HG03565 (cell line): ENCODE measurements around the gene REPIN1.

Experiments used
- ATAC-seq: cut with Tn5 transposase; IDR thresholded peaks from one replicate; pipeline ENCODE4 v1.9.1; 2021; ENCODE audit warnings: mild to moderate bottlenecking, moderate library complexity; ENCODE audit not compliant: unreplicated experiment

Gene REPIN1

DNA sequence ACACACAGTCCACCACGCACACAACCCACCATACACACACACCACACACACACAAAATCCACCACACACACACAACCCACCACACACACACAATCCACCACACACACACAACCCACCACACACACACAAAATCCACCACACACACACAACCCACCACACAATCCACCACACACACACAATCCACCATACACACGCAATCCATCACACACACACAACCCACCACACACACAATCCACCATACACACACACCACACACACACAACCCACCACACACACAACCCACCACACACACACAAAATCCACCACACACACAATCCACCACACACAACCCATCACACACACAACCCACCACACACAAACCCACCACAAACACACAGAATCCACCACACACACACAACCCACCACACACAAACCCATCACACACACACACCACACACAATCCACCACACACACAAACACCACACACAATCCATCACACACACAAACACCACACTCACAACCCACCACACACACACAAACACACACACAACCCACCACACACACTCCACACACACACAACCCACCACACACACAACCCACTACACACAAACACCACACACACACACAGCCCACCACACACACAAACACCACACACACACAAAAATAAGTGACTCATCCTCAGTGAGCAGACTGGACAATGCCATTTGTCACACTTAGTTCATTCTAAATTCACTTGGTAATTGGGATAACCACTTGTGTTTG is 8.8 kb upstream of the REPIN1 start:
- ATAC-seq: no peak

DNA sequence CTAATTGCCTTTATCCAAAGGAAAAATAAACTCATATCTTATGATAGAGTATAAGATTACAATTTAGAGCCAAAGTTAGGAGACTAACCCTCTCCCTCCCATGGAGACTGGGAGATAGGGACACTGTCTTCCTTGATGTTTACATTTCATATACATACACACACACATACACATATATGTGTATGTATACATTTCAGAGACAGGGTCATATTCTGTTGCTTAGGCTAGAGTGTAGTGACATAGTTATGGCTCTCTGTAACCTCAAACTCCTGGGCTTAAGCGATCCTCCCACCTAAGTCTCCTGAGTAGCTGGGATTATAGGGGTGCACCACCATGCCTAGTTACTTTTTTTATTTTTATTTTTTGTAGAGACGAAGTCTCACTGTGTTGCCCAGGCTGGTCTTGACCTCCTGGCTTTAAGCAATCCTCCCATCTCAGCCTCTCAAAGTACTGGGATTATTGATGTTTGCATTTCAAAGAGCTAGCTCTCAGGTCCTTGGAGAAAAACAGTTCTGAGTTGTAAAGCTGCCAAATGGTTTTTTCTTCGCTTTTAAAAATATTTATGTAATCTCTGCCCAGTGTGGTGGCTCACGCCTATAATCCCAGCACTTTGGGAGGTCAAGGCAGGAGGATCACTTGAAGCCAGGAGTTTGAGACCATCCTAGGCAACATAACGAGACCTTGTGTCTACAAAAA is 8.1 kb upstream of the REPIN1 start:
- ATAC-seq: no peak

DNA sequence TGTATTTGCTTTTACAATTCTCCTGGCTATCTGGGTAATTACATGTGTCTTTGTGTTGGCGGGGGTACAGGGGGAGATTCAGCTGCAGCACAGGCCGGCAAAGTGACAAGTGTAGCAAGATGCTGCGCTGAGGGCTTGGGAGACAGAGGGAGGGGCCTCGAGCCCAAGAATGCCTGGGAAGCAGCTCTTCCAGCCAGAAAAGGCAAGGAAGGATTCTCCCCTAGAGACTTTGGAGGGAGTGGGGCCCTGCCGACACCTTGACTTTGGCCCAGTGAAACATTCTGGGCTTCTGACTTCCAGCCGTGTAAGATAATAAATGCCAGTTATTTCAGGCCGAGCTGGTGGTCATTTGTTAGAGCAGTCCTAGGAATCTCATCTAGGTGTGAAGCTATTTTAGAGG is 7.2 kb upstream of the REPIN1 start:
- ATAC-seq: no peak

DNA sequence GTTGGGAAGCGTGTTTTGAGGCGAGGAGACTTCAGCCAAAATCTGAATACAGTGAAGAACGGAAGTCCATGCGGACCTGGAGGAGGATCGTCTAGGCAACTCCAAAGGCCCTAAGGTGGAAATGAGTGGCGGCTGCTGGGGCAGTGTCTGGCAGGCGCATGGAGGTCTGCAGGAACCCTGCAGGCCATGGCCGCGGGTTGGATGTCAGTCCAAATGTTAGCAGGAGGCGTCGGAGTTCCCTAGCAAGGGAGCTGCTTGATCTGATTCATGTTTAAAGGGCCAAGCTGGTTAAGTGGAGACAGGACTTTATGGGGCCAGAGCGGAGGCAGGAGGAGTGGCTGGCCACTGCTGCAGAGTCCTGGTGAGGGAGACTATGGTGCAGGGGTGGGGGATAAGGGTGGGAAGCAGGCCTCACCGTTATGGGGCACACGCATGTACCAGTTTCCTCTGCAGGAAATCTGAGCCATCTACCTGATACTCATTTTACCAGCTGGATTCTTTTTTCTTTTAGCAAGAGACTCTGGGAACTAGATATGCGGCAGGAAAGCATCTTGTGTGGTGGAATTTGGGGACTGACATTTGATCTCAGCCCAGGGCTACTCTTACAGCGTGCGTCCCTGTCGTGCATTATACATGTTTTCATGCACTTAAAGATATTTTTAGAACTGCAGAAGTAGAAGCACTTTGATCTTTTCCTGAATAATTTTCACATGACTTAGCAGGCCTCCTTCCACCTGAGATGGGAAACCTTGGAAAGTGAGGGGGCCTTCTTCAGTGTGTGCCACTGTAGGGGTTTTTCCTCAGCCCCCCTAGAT is 6.6 kb upstream of the REPIN1 start:
- ATAC-seq: no peak

DNA sequence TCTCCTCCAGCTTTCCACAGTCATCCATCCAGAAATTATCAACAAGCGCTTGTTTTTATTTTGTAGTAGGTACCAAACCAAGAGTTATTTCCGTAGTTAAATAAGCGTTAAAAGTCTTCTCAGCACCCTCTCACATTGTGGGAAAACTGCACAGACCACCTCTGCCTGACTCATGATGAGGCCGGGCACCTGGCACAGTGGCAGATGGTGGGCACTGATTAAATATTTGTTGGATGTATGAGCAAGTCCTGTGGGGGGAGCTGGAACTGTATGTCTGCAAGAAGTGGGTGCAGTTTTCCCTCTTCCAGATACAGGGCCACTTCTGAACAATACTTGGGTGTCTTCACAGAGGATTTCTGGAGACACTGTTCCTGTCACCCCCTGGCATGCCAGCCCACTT is 5.3 kb upstream of the REPIN1 start:
- ATAC-seq: no peak

DNA sequence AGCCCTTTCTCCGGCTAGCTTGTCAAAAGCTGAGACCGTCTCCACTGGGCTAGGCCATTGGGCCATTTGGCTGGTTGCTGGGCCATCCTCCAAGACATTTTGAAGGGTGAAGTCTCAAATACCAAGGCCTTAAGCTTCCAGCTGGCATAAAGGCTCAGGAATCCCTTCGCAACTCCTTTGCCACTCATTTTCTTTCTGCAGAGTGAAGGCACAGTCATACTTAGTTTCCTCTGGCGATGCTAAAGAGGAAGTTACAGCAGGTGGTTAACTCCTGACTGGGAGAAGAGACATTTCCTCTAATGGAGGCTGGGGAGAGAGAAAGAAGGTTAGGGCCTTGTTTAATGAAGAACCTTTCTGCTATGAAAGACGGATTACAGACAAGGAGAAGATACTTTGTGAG is 4.8 kb upstream of the REPIN1 start:
- no peak for ATAC-seq

DNA sequence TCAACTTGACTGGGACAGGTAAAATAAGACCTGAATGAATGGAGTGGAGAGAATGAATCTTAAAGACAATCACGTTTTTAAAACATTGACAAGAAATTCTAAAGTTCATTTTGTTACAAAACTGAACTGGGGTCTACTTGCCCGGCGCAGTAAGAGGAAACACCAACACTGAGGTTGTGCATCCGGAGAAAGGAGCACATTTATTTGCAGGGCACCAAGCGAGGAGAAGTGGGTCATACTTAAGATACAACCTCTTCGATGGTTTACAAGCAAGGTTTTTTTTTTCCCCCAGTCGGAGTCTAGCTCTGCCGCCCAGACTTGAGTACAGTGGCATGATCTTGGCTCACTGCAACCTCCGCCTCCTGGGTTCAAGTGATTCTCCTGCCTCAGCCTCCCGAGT is 3.4 kb upstream of the REPIN1 start:
- ATAC-seq: no peak

DNA sequence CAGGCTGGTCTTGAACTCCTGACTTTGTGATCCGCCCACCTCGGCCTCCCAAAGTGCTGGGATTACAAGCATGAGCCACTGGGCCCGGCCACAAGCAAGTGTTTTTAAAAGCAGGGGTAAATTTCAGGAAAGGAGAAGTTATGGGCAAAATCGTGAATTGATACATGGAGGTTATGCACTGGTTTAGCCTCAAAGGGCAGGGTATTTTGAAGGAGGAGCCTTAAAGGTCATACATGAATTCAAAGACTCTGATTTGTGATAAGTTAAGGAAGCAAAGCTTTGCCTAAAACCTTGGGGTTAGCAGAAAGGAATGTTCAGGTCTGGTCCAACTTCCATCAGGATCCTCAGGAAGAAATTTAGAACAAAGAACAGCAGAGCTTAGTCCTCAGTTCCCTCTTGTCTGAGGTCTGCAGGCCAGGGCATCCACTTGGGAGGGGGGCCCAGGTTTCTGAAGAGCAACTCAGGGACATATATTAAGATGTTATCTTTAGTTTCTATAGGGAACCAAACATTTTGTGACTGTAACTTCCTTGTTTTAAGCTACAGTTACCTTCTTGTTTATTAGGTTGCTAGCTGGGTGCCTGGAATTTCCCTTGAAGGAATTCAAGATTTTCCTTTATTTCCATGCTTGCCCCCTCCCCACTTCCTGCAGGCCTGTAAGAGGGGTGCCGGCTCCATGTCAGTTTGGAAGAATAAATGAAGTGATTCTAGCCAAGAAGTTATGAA is 2.8 kb upstream of the REPIN1 start:
- no peak for ATAC-seq

DNA sequence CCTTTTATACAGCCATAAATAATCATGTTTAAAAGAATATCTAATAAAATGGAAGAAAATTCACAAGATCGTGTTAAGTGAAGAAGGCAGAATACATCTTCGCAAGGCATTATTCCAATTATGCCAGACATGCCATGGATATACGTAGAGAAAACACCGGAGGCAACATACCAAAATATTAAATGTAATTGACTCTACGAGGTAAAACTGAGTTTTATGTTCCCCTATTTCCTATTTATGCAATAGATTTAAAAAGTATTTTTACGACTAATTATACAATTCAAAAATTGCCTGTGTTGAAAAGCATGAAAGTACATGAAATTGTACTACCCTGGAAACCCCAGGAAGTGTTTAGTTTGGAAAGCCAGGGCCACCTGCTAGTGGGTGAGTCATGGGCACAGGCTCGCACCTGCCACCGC is 936 bp upstream of the REPIN1 start:
- no peak for ATAC-seq

DNA sequence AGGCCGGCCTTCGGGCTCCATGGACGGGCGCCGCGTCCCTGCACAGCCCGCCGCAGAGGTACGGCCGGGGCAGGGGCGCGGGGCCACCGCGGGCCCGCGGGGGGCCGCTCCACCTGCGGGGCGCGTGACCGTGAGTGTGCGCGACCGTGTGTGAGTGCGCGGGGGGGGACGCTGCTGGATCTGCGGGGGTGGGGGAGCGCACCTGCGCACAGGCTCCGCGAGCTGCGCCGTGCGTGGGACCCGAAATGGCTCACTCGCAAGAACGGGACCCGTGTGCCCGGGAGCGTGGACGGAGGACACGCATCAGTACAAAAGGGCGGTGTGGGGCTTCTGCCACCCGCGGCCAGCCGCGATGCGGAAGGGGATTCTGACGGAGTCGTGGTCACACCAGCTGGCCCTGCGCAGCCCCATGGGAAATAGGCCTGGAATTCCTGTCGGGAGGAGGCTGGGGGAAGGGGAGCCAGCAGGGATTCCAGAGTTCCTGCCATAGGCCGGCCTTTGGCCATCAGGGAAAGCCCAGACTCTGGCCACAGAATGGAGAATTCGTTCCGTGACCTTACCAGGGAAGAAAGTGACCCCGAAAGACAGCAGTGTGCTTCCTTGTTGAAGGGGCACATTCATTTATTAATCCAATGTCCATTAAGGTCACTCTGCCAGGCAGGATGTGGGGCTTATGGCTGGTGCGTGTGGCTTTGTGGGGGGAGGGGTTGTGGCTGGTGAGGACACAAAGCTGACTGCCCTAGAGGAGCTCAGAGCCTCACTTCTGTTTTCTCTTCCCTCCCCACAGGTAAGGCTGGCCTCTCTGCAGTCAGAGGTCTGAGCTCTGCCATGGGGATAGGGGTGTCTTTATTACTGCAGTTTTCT is 494 bp downstream of the REPIN1 start:
- peak; percentile 20 for ATAC-seq

DNA sequence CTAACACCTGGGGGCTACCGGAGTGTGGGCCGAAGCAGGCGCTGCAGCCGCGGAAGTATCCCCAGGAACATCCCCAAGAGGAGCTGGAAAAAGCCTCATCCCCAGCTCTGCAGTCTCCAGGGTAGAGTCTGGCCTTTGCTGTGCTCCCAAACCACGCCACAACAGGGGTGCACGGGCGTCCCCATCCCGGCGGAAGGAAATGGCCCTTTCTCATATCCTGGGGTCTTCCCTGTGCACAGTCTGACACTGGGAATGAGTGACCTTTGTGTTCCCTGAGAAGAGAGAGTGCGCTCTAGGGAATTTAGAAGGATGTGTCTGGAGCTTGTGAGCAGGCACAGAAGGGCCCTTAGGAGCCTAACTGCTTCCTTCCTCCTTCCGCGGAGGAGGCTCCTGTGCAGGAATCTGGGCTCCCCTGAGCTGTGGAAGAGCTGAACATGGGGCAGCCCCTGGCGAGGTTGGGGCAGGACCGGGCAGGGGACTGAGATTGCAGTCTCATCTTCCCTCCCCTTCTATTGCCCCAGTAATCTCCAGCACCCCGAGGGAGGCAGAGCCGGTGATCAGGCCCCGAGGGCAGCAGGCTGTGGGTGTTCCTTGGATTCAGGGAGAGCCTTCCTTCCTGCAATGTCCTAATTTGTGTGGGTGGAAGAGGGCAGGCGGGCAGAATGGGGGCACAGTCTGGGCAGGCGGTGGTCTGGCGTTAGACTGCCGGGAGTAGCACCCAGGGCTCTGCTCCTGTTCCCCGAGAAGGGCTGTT is 1.3 kb downstream of the REPIN1 start:
- ATAC-seq: no peak

DNA sequence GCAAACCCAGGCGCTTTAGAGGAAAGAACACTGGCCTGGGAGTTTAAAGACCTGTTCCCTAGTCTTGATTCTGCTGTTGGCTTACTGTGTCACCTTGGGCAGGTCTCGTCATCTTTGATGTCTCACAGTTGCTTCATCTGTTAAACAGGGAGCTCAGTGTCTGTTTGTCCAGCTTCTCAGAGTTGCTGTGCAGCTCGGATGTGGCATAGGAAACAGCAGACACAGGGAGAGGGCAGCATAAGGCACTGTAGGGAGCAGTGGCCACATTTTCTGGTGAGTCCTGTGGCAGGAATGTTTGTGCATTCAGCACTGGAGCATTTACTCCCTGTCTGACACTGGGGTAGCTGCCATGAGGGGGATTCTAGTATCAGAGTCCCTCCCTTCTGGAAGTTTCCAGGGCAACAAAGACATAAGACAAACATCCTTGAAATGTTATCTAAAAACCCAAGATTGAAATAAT is 2.0 kb downstream of the REPIN1 start:
- no peak for ATAC-seq

DNA sequence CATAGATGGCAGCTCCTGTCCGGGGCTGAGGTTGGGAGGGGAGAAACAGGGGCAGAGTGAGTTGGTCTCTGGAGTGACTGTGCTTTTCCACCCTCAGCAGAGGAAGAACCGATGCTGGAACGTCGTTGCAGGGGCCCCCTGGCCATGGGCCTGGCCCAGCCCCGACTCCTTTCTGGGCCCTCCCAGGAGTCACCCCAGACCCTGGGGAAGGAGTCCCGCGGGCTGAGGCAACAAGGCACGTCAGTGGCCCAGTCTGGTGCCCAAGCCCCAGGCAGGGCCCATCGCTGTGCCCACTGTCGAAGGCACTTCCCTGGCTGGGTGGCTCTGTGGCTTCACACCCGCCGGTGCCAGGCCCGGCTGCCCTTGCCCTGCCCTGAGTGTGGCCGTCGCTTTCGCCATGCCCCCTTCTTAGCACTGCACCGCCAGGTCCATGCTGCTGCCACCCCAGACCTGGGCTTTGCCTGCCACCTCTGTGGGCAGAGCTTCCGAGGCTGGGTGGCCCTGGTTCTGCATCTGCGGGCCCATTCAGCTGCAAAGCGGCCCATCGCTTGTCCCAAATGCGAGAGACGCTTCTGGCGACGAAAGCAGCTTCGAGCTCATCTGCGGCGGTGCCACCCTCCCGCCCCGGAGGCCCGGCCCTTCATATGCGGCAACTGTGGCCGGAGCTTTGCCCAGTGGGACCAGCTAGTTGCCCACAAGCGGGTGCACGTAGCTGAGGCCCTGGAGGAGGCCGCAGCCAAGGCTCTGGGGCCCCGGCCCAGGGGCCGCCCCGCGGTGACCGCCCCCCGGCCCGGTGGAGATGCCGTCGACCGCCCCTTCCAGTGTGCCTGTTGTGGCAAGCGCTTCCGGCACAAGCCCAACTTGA is 2.7 kb downstream of the REPIN1 start:
- ATAC-seq: no peak

DNA sequence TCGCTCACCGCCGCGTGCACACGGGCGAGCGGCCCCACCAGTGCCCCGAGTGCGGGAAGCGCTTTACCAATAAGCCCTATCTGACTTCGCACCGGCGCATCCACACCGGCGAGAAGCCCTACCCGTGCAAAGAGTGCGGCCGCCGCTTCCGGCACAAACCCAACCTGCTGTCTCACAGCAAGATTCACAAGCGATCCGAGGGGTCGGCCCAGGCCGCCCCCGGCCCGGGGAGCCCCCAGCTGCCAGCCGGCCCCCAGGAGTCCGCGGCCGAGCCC is 3.3 kb downstream of the REPIN1 start:
- ATAC-seq: no peak

DNA sequence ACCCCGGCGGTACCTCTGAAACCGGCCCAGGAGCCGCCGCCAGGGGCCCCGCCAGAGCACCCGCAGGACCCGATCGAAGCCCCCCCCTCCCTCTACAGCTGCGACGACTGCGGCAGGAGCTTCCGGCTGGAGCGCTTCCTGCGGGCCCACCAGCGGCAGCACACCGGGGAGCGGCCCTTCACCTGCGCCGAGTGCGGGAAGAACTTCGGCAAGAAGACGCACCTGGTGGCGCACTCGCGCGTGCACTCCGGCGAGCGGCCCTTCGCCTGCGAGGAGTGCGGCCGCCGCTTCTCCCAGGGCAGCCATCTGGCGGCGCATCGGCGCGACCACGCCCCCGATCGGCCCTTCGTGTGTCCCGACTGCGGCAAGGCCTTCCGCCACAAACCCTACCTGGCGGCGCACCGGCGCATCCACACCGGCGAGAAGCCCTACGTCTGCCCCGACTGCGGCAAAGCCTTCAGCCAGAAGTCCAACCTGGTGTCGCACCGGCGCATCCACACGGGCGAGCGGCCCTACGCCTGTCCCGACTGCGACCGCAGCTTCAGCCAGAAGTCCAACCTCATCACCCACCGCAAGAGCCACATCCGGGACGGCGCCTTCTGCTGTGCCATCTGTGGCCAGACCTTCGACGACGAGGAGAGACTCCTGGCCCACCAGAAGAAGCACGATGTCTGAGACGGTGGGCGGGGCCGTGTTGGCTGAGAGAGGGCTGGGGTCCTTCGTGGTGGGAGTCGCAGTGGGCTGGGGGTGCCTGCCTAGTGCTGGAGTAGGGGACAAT is 3.8 kb downstream of the REPIN1 start:
- ATAC-seq: no peak

DNA sequence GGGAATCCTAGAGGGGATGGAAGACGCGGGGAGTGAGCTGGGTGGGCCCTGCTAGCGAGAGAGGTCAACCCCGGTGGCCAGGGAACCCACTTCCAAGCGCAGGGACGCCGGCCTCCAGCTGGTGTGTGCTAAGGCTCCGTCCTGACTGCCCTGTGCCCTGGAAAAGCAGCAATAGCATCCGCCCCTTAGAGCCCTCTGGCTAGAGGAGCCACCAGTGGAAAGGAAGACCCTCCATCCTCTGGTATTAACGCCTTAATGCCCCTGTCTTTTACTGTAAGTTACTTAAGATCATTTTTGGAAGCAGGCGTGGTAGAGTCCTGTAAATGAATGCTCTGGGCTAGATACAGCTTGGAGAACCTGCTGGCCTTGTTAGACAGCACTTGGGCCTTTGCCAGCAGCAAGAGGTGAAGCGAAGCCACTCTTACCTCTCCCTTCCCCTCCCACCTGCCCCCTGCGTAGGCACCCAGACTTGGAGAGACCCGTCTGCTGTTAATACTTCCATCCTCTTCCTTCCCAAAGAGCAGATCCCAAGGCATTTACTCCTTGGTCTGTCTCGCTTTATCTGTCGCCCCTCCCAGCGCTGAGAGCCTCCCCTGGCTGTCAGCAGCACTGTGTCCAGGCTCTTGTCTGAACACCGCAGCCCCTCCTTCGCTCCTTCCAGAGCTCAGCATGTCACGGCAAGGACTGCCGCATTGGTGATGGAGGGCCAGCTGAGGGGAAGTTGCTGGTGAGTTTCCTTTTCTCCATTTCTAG is 4.6 kb downstream of the REPIN1 start:
- no peak for ATAC-seq

DNA sequence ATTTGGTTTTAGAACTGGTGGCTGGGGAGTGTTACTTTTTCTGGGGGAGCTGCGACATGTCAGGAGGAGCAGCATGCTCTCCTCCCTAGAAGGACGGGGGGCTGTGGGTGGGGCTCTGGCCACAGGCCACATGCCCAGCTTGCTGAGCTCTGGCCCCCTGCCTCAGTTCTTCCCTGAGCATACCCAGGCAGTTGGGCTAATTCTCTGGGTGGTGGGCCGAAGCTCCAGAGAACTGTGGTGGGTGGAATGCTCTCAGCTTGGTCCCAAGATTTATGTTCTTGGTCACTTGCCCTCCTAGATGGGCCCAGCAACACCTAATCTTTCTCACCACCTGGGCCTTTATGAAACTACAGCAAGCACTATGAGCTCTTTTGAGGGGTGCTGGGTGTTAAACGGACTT is 5.4 kb downstream of the REPIN1 start:
- ATAC-seq: no peak
